ENCODE data around the gene KCNE1. TPM values are rescaled to one million over a fixed set of nuclear protein-coding genes. Genes with fewer than 3 reads are reported as not detected.

KCNE1 gene
- total RNA-seq, 2 experiments from 2014 or later, result 0.18 to 0.26 TPM

Other genes starting within 250 kb of the KCNE1 start
- gene KCNE2, start 148.2 kb downstream of the KCNE1 start, total RNA-seq, result not detected
- 1 to 10 TPM; 2.5 to 2.7 TPM for gene SMIM11, start 136.7 kb downstream of the KCNE1 start, total RNA-seq
- gene SMIM34, start 88.3 kb downstream of the KCNE1 start, total RNA-seq, result not detected
- 1 to 10 TPM; 7.8 to 8.1 TPM for gene RCAN1, start 102.9 kb upstream of the KCNE1 start, total RNA-seq
- under 1 TPM; 0.08 to 0.21 TPM for gene CLIC6, start 156.8 kb upstream of the KCNE1 start, total RNA-seq